HG03575 (cell line): Measurements from ENCODE around the gene MMP27.

ENCODE experiments used
- ATAC-seq: cut with Tn5 transposase; IDR thresholded peaks from one replicate; pipeline ENCODE4 v1.9.1; 2021; ENCODE audit not compliant: unreplicated experiment, insufficient number of reproducible peaks, low FRiP score; ENCODE audit errors: extremely low read depth

MMP27 gene

GRCh38 chr11:102643941-102644340, 61.6 kb downstream of the MMP27 start:
- ATAC-seq, result no peak
